ENCODE measurements around the gene ISL1. TPM values are rescaled to one million over a fixed set of nuclear protein-coding genes. Genes with fewer than 3 reads are reported as not detected.

ISL1 gene
- total RNA-seq, 1 donor from 2014 or later, result 31.5 TPM

GRCh38 chr5:51378061-51378409 lies 5.2 kb upstream of the ISL1 start:
- Mint-ChIP-seq H3K27ac (no peak overlapping the region), H3K4me3 (peak overlapping the region; percentile 95), H3K4me1 (ENCODE audit: unreplicated experiment) (peaks cover 27% of the 10 kb centered on the region), H3K27me3 (peaks cover 89% of the 10 kb centered on the region), H3K36me3 (no peaks in the 10 kb centered on the region), H3K9me3 (no peaks in the 10 kb centered on the region)
- TF ChIP-seq CTCF (conservative IDR thresholded peaks at IDR 0.05), result no peak
- no peak for DNase-seq (ENCODE audit: extremely low spot score, unreplicated experiment)

GRCh38 chr5:51378448-51379330 lies 4.6 kb upstream of the ISL1 start:
- peak overlapping the region; percentile 95 for H3K4me3 Mint-ChIP-seq
- DNase-seq (ENCODE audit: extremely low spot score, unreplicated experiment), result no peak
- peaks cover 26% of the 10 kb centered on the region for H3K4me1 Mint-ChIP-seq (ENCODE audit: unreplicated experiment)
- H3K27ac Mint-ChIP-seq, result peak overlapping the region; percentile 80
- no peaks in the 10 kb centered on the region for H3K36me3 Mint-ChIP-seq
- no peaks in the 10 kb centered on the region for H3K9me3 Mint-ChIP-seq
- H3K27me3 Mint-ChIP-seq, result peaks cover 93% of the 10 kb centered on the region
- no peak for TF ChIP-seq CTCF (conservative IDR thresholded peaks at IDR 0.05)

- peak overlapping the region; percentile 80 for H3K27ac Mint-ChIP-seq
These were observed 3.9 kb upstream of the ISL1 start for GRCh38 chr5:51379331-51379700.

GRCh38 chr5:51380603-51381207 lies 2.5 kb upstream of the ISL1 start:
- peak; percentile 85 for TF ChIP-seq CTCF (conservative IDR thresholded peaks at IDR 0.05)
- peak overlapping the region; percentile 37 for H3K27ac Mint-ChIP-seq
- DNase-seq (ENCODE audit: extremely low spot score, unreplicated experiment), result no peak
- H3K4me3 Mint-ChIP-seq, result peak overlapping the region; percentile 95
- H3K4me1 Mint-ChIP-seq (ENCODE audit: unreplicated experiment), result peaks cover 23% of the 10 kb centered on the region
- peaks cover 94% of the 10 kb centered on the region for H3K27me3 Mint-ChIP-seq
- no peaks in the 10 kb centered on the region for H3K36me3 Mint-ChIP-seq
- no peaks in the 10 kb centered on the region for H3K9me3 Mint-ChIP-seq

More at GRCh38 chr5:51379331-51379700, 3.9 kb upstream of the ISL1 start:
- peaks cover 93% of the 10 kb centered on the region for H3K27me3 Mint-ChIP-seq
- peaks cover 23% of the 10 kb centered on the region for H3K4me1 Mint-ChIP-seq (ENCODE audit: unreplicated experiment)
- no peak for TF ChIP-seq CTCF (conservative IDR thresholded peaks at IDR 0.05)
- H3K4me3 Mint-ChIP-seq, result peak overlapping the region; percentile 95
- H3K9me3 Mint-ChIP-seq, result no peaks in the 10 kb centered on the region
- no peaks in the 10 kb centered on the region for H3K36me3 Mint-ChIP-seq
- DNase-seq (ENCODE audit: extremely low spot score, unreplicated experiment), result no peak

- DNase-seq (ENCODE audit: extremely low spot score, unreplicated experiment), result no peak
- H3K4me1 Mint-ChIP-seq (ENCODE audit: unreplicated experiment), result peaks cover 23% of the 10 kb centered on the region
- TF ChIP-seq CTCF (conservative IDR thresholded peaks at IDR 0.05), result no peak
- peaks cover 100% of the 10 kb centered on the region for H3K27me3 Mint-ChIP-seq
- peak overlapping the region; percentile 95 for H3K4me3 Mint-ChIP-seq
- peak overlapping the region; percentile 86 for H3K27ac Mint-ChIP-seq
- H3K9me3 Mint-ChIP-seq, result no peaks in the 10 kb centered on the region
- H3K36me3 Mint-ChIP-seq, result no peaks in the 10 kb centered on the region
These were observed 1.3 kb upstream of the ISL1 start for GRCh38 chr5:51381761-51382474.
